Body of pancreas (tissue), 4 donors: ENCODE measurements around the gene RABAC1. TPM values are rescaled to one million over a fixed set of nuclear protein-coding genes. Genes with fewer than 3 reads are reported as not detected.

Experiments used
- ATAC-seq: fragments of 150-250 bp; one replicate; pipeline ENCODE4 v1.9.1; 2016
- DNase-seq, 4 donors: peaks; one replicate each; pipeline ENCODE4 v3.0.0-alpha.2; 2019
- H3K27ac ChIP-seq, 4 donors: fragments of 200-600 bp; sonication (generic); 1 replicate in 3 of 4; 2 replicates in 1 of 4; pipeline versions ENCODE4 v1.5.1 to v1.6.1; 2016 to 2019; ENCODE audit warnings: mild to moderate bottlenecking in 1 of 4, mixed read lengths in 1 of 4, moderate library complexity in 1 of 4
- H3K27me3 ChIP-seq, 2 donors: fragments of 200-600 bp; sonication (generic); one replicate each; pipeline ENCODE4 v1.6.0; 2016; ENCODE audit warnings: mild to moderate bottlenecking in 1 of 2
- H3K36me3 ChIP-seq, 2 donors: fragments of 200-600 bp; sonication (generic); replicated peaks in 1 of 2; 2 replicates each; pipeline ENCODE4 v1.5.1; 2016; ENCODE audit warnings: low read depth in 2 of 2; ENCODE audit not compliant: insufficient read depth in 1 of 2
- H3K4me1 ChIP-seq: fragments of 200-600 bp; sonication (generic); one replicate; pipeline ENCODE4 v1.6.0; 2016
- H3K4me3 ChIP-seq, 2 donors: fragments of 200-600 bp; sonication (generic); 1 replicate in 1 of 2; 2 replicates in 1 of 2; pipeline ENCODE4 v1.5.1; 2016 to 2019
- H3K9me3 ChIP-seq, 3 donors: fragments of 200-600 bp; sonication (generic); 1 replicate in 2 of 3; 2 replicates in 1 of 3; pipeline ENCODE4 v1.5.1; 2016
- CTCF ChIP-seq, 7 experiments: fragments of 450-650 bp in 4 of 7; fragments of 200-600 bp in 3 of 7; sonication (generic) in 3 of 7; IDR thresholded peaks; one replicate each; pipeline ENCODE4 v1.5.1; 2016 to 2019; ENCODE audit warnings: antibody characterized with exemption in 7 of 7
- POLR2A ChIP-seq, 3 donors: fragments of 450-650 bp; IDR thresholded peaks; one replicate each; pipeline ENCODE4 v1.6.1; 2016; ENCODE audit warnings: antibody characterized with exemption in 3 of 3, mild to moderate bottlenecking in 2 of 3
- WGBS, 2 donors: methylation state at CpG; one replicate each; pipeline ENCODE4 v1.1.5; 2017; 5-methylcytosine and 5-hydroxymethylcytosine counted together
- intact Hi-C: fragments of 100-400 bp; cut with DNase I; formaldehyde crosslinking; loops from one replicate; pipeline ENCODE4 v1.15.1; 2023
- total RNA-seq, 2 donors: library from RNA; depleted of rRNA; stranded (reverse); fragments of >200 nt; gene quantifications; one replicate each; pipeline ENCODE4 v1.1.0, GENCODE V29; 2016

RABAC1 gene
- total RNA-seq, 2 donors from 2014 or later, result 87.3 to 88.5 TPM

DNA sequence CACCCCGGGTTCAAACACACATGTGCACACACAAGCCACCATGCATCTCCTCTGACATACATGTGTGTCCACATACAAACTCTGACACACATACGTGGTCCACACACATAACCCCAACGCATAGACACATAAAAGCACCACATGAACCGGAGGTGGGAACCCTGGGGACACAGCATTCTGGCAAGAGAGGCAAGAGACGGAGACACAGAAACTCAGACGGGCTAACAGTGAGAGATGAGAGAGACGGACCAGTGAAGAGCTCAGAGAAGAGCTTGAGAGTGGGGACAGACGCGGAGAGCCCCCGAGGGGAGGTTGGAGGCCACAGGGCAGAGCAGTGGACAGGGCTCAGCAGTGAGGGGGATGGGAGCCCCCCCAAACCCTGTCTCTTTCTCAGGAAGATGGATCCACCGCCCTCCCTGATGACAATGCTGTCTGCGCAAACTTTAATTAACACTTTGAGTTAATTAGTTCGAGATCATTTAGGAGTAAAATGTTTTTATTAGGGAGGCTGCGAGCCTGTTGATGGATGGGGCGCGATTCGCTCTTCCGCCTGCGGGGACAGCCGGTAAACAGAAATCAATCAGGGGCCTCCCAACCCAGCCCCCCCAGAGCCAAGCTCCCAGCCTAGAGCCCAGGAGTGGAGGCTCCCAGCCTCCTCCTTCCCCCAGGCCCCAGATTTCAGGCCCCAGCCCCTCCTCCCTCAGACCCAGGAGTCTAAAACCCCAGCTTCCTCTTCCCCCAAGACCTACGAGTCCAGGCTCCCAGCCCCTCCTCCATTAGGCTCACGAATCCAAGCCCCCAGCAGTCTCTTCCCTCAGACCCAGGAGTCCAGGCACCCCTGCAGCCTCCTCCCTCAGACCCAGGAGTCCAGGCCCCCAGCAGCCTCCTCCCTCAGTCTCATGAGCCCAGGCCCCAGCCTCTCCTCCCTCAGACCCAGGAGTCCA lies 21.3 kb downstream of the RABAC1 start:
- intact Hi-C loops, result loop anchor here (5.0 kb wide), 1 partner anchor 60 kb away; the partner anchor contains the start of gene CD79A
- WGBS, 2 donors, result 61 to 62% methylated on average over 22 of the region's 22 CpGs
- H3K4me3 ChIP-seq, result no peak overlapping the region
- no peaks in the 10 kb centered on the region for H3K9me3 ChIP-seq
- ATAC-seq (no peak), DNase-seq (no peak)
- TF ChIP-seq CTCF (IDR thresholded peaks at IDR 0.05) (no peak), POLR2A (IDR thresholded peaks at IDR 0.05) (no peak)
- H3K4me1 ChIP-seq, result peaks cover 18% of the 10 kb centered on the region
- H3K27me3 ChIP-seq, result peaks cover 0 to 14% of the 10 kb centered on the region in 2 donors
- no peaks in the 10 kb centered on the region for H3K36me3 ChIP-seq
- no peak overlapping the region for H3K27ac ChIP-seq

DNA sequence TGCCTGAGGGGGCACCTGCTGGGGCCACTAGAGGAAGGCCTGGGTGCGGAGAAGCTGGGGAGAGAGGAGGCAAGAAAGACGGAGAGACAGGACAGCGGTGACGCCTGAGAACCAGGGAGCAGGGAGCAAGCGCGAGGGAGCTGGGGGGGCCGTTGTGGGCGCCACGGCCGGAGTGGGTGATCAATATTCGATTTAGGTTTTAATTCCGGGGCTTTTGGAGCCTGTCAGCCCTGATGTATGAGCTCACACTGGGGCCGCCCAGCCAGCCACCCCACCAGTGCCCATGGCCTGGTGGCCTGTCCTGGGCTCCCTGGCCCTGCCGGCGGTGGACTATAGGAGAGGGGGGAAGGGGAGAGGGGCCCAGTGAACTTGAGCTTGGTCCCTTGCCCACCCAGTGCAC lies 22.2 kb downstream of the RABAC1 start:
- no peak overlapping the region for H3K4me3 ChIP-seq
- peaks cover 22% of the 10 kb centered on the region for H3K4me1 ChIP-seq
- ATAC-seq, result no peak
- H3K9me3 ChIP-seq, result no peaks in the 10 kb centered on the region
- intact Hi-C loops, result loop anchor here (5.0 kb wide), 1 partner anchor 60 kb away; the partner anchor contains the start of gene CD79A
- DNase-seq, result no peak
- no peaks in the 10 kb centered on the region for H3K36me3 ChIP-seq
- H3K27me3 ChIP-seq, result peaks cover 0 to 14% of the 10 kb centered on the region in 2 donors
- WGBS, 2 donors, result 55 to 57% methylated on average over 12 to 14 of the region's 15 CpGs
- TF ChIP-seq CTCF (IDR thresholded peaks at IDR 0.05), result no peak
- no peak for TF ChIP-seq POLR2A (IDR thresholded peaks at IDR 0.05)
- no peak overlapping the region for H3K27ac ChIP-seq

DNA sequence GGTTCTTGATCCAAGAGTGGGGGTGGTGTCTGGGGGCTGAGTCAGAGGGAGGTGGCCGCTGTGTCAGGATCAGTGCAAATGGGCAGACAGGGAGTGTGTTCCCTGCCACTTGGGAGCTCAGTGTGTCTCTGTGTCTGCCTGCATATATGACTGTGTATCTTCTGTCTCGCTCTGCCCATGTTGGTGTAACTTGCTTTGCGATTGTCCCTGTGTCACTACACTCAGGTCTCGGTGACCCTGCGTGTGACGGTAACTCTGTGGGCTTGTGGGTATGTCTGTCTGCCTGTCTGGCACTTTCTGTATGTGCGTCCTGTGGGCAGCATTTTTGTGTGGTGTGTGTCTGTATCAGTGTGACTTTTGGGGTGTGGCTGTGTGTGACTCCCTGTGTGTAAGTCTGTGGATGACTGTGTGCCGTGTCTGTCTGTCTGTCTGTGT lies 22.7 kb downstream of the RABAC1 start:
- TF ChIP-seq POLR2A (IDR thresholded peaks at IDR 0.05) (no peak), CTCF (IDR thresholded peaks at IDR 0.05) (no peak)
- no peak for ATAC-seq
- Histone ChIP-seq H3K9me3 (no peaks in the 10 kb centered on the region), H3K27ac (no peak overlapping the region), H3K27me3 (peaks cover 0 to 14% of the 10 kb centered on the region in 2 donors), H3K36me3 (no peaks in the 10 kb centered on the region), H3K4me1 (peaks cover 22% of the 10 kb centered on the region), H3K4me3 (no peak overlapping the region)
- intact Hi-C loops, result loop anchor here (5.0 kb wide), 1 partner anchor 59 kb away; the partner anchor contains the start of gene CD79A
- WGBS, 2 donors, result 69 to 76% methylated on average over 4 to 8 of the region's 8 CpGs
- no peak for DNase-seq

DNA sequence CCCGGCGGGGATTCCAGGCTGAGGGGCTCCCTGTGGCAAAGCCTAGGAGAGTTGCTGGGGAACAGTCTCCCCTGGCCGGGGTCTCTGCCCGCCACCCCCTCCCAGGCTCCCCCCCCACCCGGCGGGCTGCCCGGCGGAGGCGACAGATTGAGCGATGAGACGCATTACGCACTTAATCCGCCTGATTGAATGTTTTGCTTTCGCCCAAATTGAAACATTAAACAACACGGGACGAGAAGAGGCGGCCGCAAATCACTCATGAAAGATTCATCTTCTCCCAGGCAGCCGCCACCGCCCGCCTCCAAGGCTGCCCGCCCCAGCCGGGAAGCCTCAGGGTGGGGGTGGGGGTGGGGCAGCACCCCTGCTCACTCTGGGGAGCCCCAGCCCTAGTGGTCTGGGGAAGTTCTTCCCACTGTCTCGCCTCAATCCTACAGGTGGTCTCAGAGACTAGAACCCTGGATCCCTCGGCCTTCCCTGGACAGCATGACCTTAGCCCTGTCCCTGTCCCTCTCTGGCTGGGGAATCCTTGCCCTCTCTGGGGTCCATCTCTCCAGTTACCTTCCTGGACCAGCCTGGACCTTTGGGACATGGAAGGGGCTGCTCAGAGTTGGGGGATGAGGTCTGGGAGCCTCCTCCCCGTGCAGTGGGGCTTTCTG lies 23.2 kb downstream of the RABAC1 start:
- DNase-seq (no peak), ATAC-seq (no peak)
- Histone ChIP-seq H3K4me1 (peaks cover 18% of the 10 kb centered on the region), H3K36me3 (no peaks in the 10 kb centered on the region), H3K27ac (no peak overlapping the region), H3K4me3 (no peak overlapping the region), H3K9me3 (no peaks in the 10 kb centered on the region), H3K27me3 (peaks cover 0 to 10% of the 10 kb centered on the region in 2 donors)
- WGBS, 2 donors, result 31 to 44% methylated on average over 4 to 25 of the region's 26 CpGs
- intact Hi-C loops, result loop anchor here (5.0 kb wide), 1 partner anchor 59 kb away; the partner anchor contains the start of gene CD79A
- TF ChIP-seq POLR2A (IDR thresholded peaks at IDR 0.05) (no peak), CTCF (IDR thresholded peaks at IDR 0.05) (no peak)
